ENCODE data around the gene OSBPL8.

The OSBPL8 gene

GRCh38 chr12:76559400-76560085 is at the start of gene OSBPL8:
Gene OSBPL8, minus strand, starts transcription at chr12:76559771. Its CDS starts 72,220 bp downstream, at chr12:76487551.
- H3K4me3 ChIP-seq (ENCODE audit: low read depth, low read length) = peak within 1 kb of the TSS; percentile 96
- TF ChIP-seq CTCF (IDR thresholded peaks at IDR 0.05; ENCODE audit: low read depth, low read length) = peak; percentile 12; the same call in 1 of the 2 replicates

GRCh38 chr12:76608070-76608469 is 48.5 kb upstream of the OSBPL8 start:
- TF ChIP-seq CTCF (IDR thresholded peaks at IDR 0.05; ENCODE audit: low read depth, low read length) = no peak
- H3K4me3 ChIP-seq (ENCODE audit: low read depth, low read length) = no peak overlapping the region

- no peak overlapping the region for H3K4me3 ChIP-seq (ENCODE audit: low read depth, low read length)
- no peak for TF ChIP-seq CTCF (IDR thresholded peaks at IDR 0.05; ENCODE audit: low read depth, low read length)
These were observed 35.5 kb upstream of the OSBPL8 start for GRCh38 chr12:76595056-76595455.

- no peak for TF ChIP-seq CTCF (IDR thresholded peaks at IDR 0.05; ENCODE audit: low read depth, low read length)
- H3K4me3 ChIP-seq (ENCODE audit: low read depth, low read length) = no peak overlapping the region
These were observed 31.9 kb upstream of the OSBPL8 start for GRCh38 chr12:76591476-76591875.

- no peak for TF ChIP-seq CTCF (IDR thresholded peaks at IDR 0.05; ENCODE audit: low read depth, low read length)
- H3K4me3 ChIP-seq (ENCODE audit: low read depth, low read length) = no peak overlapping the region
These were observed 30.6 kb upstream of the OSBPL8 start for GRCh38 chr12:76590131-76590530.

GRCh38 chr12:76588881-76589565 is 29.5 kb upstream of the OSBPL8 start:
- no peak overlapping the region for H3K4me3 ChIP-seq (ENCODE audit: low read depth, low read length)
- no peak for TF ChIP-seq CTCF (IDR thresholded peaks at IDR 0.05; ENCODE audit: low read depth, low read length)
